Stimulated activated CD4-positive, alpha-beta T cell treated with anti-CD3 and anti-CD28 coated beads, Interleukin-1b, Interleukin-23, amount 100 ng/mL, for 1 hour (primary cell): Measurements from ENCODE around the gene KCTD5.
"Not testable (repeated sequence)": the region's sequence is repeated elsewhere in the genome, so short reads cannot be mapped to it uniquely, and the experiment has no call there.

Experiments used
- DNase-seq, 2 donors: peaks; one replicate each; pipeline ENCODE4 v3.0.0-alpha.2; 2020; ENCODE audit warnings: low read depth in 2 of 2

The KCTD5 gene

DNA sequence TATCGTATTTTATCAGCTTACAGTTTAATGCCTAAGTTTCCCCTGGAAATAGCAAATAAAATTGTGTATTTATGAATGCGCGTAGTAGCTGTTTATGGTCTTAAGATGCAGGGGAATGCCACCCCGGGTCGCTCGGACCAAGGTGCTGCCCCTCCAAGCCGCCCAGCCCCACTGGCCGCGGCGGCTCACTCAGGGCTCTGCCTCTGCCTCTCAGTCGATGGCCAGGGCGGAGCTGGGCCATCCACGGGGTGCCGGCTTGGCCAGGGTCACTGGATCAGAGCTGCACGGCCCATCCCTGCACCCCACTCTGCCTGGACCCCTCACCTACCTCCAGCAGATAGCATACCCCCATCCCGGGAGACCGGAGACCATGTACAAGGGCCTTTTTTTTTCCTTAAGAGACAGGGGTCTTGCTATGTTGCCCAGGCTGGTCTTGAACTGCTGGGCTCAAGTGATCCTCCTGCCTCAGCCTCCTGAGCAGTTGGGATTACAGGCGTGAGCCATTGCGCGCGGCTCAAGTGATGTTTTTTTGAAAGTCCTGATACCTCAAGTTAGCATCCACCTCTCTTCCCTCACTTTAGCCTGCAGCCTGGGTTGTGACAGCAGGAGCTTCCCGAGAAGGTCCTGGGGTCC is 26.7 kb downstream of the KCTD5 start:
- DNase-seq = no peak

DNA sequence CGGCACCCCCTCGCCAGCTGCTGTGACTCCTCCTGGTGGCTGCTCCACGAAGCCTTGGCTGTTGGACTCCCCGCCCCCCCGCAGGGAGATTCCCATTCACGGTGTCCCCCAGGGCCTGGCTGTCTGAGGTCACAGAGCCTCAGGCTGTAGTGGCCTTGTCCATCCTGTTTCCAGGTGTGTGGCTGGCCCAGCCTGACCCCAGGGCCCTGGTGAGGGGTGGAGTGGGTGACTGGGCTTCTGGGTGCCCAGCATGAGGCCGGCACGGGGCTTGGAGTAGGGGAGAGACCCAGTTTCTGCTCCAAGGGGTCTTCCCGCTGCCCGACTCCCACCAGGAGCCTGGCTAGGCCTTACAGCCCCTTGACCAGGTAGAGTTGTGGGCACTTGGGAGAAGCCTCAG is 27.3 kb downstream of the KCTD5 start:
- no peak for DNase-seq

DNA sequence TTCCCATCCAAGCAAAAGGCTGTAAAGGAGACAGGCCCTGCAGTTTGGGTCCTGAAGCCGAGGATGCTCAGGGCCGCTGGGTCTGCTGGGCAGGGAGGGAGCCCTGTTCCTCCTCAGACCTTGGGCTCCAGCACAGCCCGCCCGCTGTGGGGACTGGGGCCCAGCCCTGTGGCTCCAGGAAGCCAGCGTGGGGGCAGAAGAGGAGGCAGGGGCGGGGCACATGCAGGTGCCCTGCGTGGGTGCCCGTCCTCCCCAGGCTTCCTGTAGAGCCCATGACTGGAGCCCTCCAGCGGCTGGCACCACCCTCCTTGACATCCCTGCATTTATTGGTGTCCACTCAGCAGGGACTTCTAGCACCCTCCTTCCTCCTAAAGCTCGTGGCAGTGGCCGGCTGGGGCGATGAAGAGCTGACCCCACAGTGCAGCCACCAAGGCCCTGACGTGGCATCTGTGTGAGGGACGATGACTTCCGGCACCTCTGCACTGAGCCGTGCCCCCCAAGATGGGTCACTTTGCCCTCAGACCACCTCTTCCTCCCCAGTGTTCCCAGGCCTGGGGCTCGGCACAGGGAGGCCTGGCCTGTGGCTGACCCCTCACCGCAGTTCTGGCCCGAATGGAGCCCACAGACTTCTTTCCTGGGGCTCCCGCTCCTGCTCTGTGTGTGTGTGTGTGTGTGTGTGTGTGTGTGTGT is 27.8 kb downstream of the KCTD5 start:
- DNase-seq = no peak

DNA sequence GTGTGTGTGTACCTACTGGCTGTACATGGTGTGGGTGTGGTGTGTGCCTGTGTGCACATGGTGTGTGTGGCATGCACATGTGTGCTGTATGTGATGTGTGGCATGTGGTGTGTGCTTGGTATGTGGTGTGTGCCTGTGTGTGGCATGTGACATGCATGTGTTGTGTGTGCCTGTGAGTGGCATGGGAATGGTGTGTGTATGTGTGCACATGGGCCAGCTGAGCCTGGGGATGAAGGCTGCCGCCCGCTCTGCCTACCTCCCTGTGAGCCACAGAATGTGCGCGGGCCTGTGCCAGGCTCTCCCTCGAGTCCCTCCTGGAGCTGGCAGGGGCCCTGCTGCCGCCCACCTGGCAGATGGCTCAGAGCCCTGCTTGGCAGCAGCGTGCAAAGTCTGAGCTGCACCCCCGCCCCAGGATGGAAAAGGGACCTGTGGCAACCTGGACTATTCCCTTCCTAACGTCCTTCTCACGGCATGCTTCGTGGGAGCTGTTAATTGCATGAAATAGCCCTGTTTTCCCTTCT is 28.4 kb downstream of the KCTD5 start:
- DNase-seq = no peak

DNA sequence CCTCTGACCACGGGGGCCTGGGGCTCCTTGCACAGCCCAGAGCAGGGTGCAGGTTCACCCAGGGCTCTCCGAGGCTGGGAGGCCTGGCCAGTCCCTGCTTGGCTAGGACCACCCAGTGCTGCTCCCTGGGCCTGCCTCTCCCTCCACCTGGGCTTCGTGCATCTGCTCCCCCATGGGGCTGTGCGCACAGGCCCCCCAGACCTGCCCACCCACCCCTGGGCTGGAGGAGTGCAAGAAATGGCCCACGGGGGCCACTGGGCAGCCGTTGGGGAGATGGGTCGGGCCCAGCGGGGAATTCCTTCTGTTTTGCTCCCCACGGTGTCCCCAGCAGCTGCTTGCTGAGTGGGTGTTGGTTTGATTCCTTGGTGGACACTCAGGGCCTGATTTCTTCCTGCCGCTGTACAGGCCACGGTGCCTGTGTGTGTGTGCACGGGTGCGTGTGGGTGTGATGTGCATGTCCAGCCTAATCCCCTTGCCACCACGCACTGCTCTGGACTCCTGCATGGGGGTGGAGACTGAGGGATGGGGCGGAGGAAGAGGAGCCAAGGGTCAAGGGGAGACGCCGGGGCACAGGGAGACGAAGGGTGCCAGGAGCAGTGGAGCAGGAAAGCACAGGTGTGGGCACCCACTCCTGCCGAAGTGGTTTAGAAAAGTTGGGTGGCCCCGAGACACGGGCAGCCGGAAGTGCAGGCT is 29.2 kb downstream of the KCTD5 start:
- DNase-seq = no peak

DNA sequence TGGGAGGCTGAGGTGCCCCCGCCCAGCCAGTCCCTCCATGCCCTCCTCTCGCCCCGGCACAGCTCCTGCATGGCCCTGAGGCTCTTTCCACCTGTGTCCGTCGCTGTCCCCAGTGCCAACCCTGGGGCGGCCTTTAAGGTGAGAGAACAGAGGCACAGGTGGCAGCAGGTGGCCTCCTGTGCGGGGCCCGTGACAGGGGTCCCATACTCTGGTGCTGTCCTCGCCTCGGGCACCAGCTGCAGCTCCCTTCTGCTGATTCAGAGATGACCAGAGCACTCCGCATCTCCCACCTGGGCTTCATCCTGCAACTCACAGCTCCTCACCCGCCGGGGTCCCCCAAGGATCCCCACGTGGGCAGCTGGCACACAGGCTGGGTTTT is 29.7 kb downstream of the KCTD5 start:
- no peak for DNase-seq

DNA sequence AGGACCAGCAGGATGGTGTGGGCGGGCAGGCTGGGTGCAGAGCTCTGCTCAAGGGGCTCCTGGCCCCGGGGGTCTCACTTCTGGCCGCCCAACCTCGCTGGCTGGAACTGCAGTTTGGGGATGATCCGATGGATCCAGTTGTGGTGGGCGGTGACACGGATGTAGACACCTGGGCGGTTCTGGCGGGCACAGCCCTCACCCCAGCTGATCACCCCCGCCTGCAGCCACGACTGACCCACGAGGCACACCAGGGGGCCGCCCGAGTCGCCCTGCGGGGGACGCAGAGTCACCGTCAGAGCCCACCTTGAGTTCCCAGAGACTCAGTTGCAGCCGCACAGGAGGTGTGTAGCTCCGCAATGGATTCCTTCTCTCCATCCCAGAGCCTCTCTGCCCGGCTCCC is 30.2 kb downstream of the KCTD5 start:
- DNase-seq = no peak

DNA sequence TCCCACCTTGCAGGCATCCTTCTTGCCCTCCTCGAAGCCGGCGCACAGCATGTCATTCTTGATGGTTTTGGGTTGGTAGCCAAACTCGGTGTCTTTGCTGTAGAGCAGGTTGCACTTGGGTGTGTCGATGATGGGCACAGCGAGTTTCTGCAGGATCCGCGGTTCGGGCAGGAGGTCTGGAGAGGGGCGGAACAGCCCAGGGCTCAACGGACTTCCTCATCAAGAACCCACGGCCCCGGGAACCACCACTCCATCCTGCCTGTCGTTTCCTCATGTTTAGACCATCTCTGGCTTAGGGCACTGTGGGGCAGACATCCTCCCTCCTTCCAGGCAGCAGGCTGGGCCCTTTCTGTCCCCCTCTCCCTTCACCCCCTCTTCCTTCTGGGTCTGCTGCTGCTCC is 31.2 kb downstream of the KCTD5 start:
- DNase-seq = no peak

DNA sequence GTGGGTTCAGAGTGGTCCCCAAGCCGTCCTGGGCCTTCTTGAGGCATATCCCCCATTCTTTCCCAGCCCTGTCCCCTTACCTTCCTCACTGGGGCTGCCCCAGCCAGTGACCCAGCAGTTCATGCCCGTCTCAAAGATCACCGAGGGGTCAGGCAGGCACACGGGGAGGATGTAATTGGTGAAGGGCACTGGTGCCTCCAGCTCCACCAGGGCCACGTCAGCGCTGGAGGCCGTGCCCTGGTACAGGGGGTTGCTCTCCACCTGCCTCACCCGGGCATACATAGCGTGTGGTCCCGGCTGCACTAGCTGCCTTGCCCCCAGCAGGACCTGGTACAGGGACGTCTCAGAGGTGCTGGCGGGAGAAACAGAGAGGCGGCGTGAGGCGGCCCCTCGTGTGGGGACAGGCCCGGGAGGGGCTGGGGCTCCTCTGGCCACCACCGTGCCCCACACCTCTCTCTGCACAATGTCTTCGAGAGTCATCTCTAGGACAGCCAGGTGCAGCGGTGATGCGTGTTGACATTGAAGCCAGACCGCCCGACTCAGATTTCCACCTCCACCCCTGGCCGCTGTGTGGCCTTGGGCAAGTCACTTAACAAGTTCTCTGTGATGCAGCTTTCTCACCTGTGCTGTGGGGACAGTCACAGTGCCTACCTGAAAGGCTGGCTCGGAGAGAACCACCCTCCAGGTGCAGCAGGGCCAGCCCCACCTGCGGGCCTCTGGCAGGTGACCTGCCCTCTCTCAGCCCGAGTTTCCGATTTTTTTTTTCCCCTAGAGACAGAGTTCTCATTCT is 31.9 kb downstream of the KCTD5 start:
- no peak for DNase-seq

DNA sequence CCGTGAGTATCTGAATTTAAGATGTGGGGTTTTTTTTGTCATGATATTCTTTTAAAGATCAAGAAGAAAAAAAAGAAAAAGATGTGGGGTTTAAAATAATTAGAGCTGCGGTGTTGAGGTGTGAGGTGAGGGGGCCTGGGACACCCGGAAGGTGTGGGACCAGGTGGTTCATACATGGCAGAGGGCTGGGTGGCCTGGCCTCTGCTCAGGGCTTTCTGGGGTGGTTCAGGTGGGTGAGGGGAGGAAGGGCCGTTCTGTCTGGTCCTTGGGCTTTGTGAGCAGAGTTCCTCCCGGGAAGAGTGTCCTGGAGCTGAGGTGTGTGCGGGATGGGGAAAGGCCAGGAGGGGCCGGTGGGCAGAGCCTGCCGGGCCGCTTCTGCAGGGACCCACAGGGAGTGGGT is 32.7 kb downstream of the KCTD5 start:
- no peak for DNase-seq

DNA sequence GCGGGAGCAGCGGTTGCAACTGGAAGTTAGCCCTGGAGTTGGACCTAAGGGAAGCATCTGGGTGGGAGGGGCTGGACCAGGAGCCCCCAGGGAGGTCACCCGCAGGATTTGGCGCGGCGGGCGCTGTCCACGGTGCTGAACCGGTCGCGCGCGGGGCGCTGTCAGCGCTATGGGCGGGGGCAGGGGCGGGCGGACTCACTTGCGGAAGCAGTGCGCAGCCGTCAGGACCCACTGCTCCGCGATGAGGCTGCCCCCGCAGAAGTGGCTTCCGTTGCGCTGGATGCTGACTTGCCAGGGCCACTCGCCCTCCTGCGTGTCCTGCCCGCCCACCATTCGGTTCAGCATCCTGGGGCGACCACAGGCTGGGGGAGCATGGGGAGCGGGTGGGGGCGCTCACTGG is 33.2 kb downstream of the KCTD5 start:
- DNase-seq = peak; percentile 54 to 64

DNA sequence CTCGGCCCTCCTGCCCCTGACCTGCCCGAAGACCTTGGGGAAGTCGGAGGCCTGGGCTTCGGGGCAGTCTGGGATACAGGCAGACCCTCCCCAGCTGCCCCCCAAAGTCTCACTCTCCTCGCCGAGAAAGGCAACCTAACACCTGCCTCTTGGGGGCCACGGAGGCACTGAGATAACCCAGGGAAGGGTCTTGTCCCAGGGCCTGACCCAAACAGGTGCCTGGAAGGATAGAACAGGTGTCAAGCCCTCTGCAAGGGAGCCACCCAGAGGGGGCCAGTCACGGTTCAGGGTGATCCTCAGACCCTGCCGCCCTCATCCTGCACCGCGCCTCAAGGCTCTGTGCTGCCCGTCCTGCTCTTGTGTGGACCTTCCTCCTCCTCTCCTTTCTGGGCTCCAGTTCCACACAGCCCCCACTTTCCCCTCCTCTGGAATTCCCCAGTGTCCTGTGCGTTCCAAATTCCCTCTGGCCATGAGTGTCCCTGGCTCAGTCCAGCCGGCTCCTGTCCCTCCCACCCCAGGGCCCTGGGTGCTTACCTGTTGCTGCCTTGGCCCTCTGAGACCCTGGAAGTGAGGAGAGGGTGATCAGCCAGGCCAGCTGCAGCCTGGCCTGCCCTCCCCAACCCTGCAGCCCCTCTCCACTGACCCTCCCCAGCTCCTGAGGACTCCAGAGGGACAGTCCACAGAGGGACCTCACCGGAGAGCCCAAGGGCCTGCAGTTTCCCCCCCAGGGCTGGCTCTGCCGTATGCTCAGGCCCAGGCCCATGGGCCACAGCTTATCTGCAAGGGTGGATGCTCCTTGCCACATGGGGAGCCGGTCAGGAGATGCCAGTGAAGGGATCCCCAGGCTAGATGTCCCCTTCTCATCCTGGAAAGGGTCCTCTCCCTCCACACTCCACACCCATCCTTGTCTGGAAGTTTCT is 33.9 kb downstream of the KCTD5 start:
- DNase-seq = no peak

DNA sequence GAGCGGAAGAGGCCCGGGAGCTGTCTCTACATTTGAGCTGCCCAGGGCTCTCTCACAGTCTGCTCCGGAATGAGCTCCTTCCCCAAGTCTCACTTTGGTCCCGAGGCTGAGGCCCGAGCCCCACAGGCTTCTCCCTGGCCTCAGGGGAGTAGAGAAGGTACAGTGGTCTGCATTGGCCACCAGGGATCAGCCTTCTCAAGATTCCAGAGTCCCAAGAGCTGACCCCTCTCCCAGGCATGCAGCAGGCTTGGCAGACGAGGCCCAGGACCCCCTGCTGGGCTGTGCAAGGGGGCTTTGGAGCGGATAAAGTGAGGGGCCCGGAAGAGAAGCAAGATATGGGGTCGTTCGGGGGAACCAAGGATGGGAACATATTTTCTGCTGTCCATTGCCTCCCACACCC is 34.6 kb downstream of the KCTD5 start:
- no peak for DNase-seq

DNA sequence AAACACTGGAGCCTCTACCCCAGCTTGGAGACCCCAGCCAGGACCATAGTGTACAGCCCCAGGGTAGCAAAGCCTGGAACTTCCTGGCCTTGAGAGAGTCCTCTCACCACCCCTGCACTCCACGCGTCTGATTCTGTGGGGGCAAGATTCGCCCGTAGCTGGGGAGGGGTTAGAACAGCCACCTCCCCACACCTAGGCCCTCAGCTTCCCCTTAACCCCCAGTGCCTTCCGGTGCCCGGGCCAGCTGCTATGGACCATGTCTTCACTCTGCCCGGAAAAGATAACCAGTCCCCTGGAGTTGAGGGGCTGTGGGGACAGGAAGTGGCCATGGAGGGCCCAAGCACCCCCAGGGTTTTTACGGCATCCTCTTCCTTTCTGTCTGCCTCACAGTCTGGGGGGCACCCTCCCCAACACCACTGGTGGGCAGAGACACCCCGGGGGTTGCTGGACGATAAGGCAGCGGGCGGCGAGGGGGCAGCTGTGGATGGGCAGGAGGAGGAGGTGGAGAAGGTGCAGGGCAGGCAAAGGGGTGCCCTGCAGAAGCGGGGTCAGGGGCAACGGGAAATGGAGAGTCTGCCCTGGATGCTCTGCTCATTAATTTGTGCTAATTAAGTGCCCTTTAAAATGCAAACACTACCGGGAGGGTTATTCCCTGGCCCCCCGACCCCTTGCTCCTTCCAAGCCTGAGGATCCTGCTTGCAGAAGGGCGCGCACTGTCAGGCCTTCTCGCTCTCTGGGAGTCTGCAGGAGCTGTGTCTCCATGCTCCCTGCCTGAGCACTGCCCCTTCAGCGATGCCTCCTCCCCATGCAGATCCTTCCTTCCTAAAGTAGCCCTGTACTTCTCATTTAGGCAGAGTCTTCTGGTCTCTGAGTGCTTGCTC is 35.3 kb downstream of the KCTD5 start:
- no peak for DNase-seq

DNA sequence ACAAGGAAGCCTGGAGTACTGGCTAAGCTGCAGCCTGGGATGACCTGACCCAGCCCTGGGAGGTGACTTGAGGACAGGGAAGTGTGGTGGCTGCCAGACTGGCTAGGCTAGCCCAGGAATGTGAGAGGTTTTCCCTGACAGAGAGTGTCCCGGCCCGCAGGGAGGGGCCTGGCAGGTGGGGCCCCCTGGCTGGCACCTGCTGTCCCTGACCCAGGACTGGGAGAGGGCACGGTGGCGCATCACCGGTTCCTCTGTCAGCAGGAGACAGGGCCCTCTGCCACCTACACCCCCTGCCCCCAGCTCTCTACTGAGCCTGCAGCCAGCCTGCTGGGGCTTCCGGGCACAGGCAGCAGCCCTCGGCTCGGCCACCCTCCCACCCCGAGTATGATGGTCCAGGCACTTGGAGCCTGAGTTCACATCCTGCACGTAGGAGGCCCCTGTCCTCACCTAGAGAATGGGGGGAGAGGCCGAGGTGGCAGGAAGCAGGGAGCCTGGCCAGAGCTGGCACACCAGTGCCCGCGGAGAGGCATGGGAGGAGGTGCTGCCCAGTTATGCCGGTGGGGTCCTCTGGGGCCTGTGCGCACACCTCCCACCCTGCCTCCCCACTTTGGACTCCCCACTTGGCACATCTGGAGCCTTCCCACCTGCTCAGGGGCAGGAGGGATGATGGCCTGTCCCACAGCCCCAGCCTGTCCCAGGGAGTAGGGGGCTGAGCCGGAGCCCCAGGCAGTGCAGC is 37.2 kb downstream of the KCTD5 start:
- no peak for DNase-seq

DNA sequence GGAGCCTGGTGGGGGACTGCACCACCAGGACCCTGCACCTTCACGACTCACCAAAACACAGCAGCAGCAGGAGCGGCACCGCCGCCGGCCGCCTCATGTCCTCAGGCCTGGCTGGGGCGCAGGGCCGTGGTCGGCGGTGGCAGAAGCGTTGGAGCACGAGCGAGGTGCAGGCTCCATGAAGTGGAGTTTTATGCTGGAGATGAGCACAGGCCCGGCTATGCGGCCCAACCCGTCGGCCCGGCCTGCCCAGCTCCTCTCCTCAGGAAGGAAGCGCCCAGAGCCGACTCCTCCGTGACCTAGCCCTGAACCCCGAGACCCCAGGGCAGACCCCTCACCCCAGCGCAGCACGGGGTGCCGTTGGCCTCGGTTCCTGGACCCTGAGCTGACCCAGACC is 37.7 kb downstream of the KCTD5 start, which contains the start of gene PRSS27:
PRSS27 (minus strand) TSS at position 161 of the 394 bp plus-strand sequence; CDS start at position 97, 64 bp downstream.
- no peak for DNase-seq

DNA sequence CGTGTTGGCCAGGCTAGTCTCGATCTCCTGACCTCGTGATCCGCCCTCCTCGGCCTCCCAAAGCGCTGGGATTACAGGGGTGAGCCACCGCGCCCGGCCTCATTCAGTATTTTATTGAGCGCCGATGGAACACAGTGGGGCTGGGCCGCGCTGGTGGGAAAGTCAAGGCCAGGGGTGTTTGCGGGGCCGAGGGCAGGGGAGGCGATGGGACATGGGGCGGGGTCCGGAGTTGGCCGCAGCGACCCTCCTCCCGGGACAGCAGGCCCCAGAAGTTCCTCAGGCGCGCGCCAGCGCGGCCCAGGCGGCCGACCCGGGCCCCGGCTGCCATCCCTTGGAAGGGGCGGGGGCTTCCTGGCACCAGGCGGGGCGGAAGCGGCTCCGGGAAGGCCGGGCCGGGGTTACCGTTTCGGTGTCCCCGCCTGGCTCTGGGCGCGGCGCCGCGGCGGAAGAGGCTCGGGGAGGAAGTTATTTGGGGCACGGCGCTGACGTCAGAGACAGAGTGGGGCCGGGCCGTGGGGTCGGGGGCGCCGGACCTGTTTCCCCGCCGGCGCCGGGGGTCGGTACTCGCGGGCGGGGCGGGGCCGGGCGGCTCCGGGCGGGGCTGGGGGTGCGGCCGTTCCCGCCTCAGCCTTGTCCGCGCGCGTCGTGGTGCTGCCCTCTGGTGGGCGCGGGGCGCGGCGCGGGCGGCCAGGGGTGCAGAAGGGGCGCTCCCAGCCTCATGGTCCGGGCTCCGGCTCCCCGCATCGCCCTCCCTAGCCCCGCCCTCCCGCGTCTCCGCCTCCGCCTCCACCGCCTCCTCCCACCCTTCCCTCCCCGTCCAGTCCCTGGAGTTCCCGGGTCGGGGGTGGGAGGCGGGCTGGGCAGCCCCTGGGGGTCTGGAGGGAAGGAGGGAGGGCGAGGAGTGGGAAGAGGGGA is 38.7 kb downstream of the KCTD5 start:
- peak; percentile 60 to 68 for DNase-seq

DNA sequence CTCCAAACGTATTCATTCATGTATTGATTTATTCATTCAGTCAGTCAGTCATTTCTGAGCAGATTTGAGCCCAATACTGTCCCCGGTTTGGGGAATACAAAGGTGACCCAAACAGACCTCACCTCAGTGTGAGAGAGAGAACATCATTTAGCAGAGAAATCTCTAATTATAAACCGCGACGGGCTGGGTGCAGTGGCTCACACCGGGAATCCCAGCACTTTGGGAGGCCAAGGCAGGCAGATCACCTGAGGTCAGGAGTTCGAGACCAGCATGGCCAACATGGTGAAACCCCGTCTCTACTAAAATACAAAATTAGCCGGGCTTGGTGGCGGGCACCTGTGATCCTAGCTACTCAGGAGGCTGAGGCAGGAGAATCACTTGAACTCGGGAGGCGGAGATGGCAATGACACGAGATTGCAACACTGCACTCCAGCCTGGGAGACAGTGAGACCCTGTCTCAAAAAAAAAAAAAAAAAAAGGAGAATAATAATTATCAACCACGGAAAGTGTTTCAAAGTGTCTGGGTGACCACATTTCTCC is 39.4 kb downstream of the KCTD5 start:
- DNase-seq = not testable (repeated sequence)
